ENCODE results near the gene APOE.

DNA sequence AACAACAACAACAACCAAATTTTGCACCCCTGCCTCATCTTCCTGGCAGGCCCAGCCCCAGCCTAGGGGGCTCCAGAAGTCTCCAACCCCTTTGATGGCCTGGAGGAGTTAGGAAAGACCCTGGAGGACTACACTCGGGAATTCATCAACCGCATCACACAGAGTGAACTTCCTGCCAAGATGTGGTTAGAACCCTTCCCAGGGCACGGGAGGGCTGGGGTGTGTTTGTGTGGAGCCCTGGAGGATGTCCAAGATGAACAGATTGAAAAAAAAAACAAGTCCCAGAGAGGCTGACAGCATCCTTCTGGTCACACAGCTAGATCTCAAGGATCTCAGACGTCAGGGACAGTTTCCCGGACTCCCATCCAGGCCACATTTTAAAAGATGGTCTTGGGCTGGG lies 22.1 kb downstream of the APOE start:
- TF ChIP-seq CTCF (IDR thresholded peaks at IDR 0.05) (no peak), POLR2AphosphoS5 (IDR thresholded peaks at IDR 0.05) (no peak), POLR2A (IDR thresholded peaks at IDR 0.05) (no peak), EP300 (IDR thresholded peaks at IDR 0.05) (no peak)
